Peyer's patch (tissue), 4 donors: ENCODE results near the gene SH3TC2. TPM values are rescaled to one million over a fixed set of nuclear protein-coding genes. Genes with fewer than 3 reads are reported as not detected.

ENCODE experiments used
- DNase-seq, 3 donors: peaks; one replicate each; pipeline ENCODE4 v3.0.0-alpha.2; 2017 to 2019
- H3K27ac ChIP-seq, 4 donors: fragments of 200-600 bp; sonication (generic); one replicate each; pipeline ENCODE4 v1.5.1; 2016 to 2019
- H3K27me3 ChIP-seq, 2 donors: fragments of 200-600 bp; sonication (generic); one replicate each; pipeline ENCODE4 v1.5.1; 2019
- H3K36me3 ChIP-seq, 3 donors: fragments of 200-600 bp; sonication (generic); one replicate each; pipeline ENCODE4 v1.5.1; 2016 to 2019
- H3K4me1 ChIP-seq, 4 donors: fragments of 200-600 bp; sonication (generic); one replicate each; pipeline ENCODE4 v1.5.1; 2016 to 2019
- H3K4me3 ChIP-seq, 4 donors: fragments of 200-600 bp; sonication (generic); 1 replicate in 3 of 4; 2 replicates in 1 of 4; pipeline ENCODE4 v1.5.1; 2016 to 2019; ENCODE audit warnings: mild to moderate bottlenecking in 1 of 4
- H3K9me3 ChIP-seq, 4 donors: fragments of 200-600 bp; sonication (generic); one replicate each; pipeline ENCODE4 v1.5.1; 2016 to 2019; ENCODE audit warnings: mild to moderate bottlenecking in 1 of 4
- POLR2A ChIP-seq, 2 donors: fragments of 450-650 bp; IDR thresholded peaks; one replicate each; pipeline ENCODE4 v1.5.1; 2017; ENCODE audit warnings: antibody characterized with exemption in 2 of 2, mild to moderate bottlenecking in 2 of 2, moderate library complexity in 2 of 2
- total RNA-seq, 4 donors: library from RNA; depleted of rRNA; stranded (reverse); fragments of >200 nt; gene quantifications; one replicate each; pipeline ENCODE4 v1.1.0, GENCODE V29; 2016
- TF ChIP-seq, protein P1 (sequence below), 6 experiments: fragments of 450-650 bp in 4 of 6; fragments of 200-600 bp in 2 of 6; sonication (generic) in 1 of 6; IDR thresholded peaks; one replicate each; pipeline ENCODE4 v1.5.1; 2017 to 2019; ENCODE audit warnings: antibody characterized with exemption in 6 of 6, mild to moderate bottlenecking in 3 of 6, moderate library complexity in 1 of 6

Gene SH3TC2
- total RNA-seq, 4 donors from 2014 or later = 0.57 to 1.3 (median 0.76) TPM

DNA sequence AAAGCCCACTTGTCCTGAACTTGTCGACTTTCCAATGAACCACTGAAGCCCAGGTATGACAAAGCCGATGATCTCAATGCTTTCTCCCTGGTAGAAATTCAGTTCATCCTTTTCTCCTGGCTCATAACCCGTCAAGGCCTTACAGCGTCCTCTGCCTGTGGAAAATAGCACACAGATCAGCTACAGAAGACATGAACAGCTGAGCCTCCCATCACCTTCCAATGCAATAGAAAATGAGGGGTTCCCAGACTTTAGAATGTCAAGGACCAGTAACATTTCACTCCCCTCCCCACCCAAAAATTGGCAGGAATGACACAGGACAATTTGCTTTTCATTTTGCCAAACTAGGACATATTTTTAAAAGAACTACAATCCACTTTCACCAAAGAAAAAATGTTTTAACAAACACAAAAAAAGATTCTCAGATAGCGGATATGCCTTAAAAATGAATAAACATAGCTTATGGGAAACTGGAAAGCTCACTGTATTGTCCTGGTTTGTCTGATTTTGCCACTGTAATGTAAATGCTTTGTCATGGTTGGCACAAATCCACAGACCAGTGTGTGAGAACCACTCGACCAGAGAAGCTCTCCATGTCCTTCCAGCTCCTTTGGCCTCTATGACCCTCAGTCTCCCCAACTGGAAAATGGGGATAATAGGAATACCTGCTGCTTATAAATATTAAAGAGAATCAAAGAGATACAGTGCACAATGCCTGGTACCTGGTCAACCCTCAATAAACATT, 24.4 kb downstream of the SH3TC2 start:
- Histone ChIP-seq H3K4me3 (no peak overlapping the region), H3K36me3 (no peaks in the 10 kb centered on the region), H3K4me1 (no peaks in the 10 kb centered on the region), H3K27ac (no peak overlapping the region), H3K27me3 (no peaks in the 10 kb centered on the region), H3K9me3 (no peaks in the 10 kb centered on the region)
- DNase-seq = no peak
- TF ChIP-seq POLR2A (IDR thresholded peaks at IDR 0.05) = no peak
- TF ChIP-seq, protein P1, sequence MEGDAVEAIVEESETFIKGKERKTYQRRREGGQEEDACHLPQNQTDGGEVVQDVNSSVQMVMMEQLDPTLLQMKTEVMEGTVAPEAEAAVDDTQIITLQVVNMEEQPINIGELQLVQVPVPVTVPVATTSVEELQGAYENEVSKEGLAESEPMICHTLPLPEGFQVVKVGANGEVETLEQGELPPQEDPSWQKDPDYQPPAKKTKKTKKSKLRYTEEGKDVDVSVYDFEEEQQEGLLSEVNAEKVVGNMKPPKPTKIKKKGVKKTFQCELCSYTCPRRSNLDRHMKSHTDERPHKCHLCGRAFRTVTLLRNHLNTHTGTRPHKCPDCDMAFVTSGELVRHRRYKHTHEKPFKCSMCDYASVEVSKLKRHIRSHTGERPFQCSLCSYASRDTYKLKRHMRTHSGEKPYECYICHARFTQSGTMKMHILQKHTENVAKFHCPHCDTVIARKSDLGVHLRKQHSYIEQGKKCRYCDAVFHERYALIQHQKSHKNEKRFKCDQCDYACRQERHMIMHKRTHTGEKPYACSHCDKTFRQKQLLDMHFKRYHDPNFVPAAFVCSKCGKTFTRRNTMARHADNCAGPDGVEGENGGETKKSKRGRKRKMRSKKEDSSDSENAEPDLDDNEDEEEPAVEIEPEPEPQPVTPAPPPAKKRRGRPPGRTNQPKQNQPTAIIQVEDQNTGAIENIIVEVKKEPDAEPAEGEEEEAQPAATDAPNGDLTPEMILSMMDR (IDR thresholded peaks at IDR 0.05) = no peak

DNA sequence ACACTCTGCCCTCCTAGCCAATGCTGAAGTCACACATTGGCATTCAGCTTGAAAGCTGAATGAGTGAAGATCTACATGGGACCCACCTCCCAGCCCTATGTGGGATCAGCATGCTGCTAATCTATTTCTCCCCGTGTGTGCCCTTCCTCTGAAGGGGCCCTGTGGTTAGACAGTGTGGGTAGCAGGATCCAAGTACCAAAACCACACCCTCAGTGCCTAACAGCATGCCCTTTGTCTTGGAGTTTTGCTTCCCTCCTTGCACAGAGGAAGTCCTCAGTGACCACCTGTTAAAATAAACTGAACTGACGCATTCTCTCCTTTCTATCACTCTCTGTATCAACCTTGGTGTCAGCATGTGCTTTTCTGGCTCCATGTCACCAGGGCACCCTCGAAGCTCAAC, 25.0 kb downstream of the SH3TC2 start:
- Histone ChIP-seq H3K27me3 (no peaks in the 10 kb centered on the region), H3K4me1 (no peaks in the 10 kb centered on the region), H3K36me3 (no peaks in the 10 kb centered on the region), H3K27ac (peak overlapping the region in 1 of 4 donors; percentile 12), H3K4me3 (no peak overlapping the region), H3K9me3 (no peaks in the 10 kb centered on the region)
- no peak for DNase-seq
- no peak for TF ChIP-seq POLR2A (IDR thresholded peaks at IDR 0.05)
- TF ChIP-seq, protein P1 (IDR thresholded peaks at IDR 0.05) = no peak

DNA sequence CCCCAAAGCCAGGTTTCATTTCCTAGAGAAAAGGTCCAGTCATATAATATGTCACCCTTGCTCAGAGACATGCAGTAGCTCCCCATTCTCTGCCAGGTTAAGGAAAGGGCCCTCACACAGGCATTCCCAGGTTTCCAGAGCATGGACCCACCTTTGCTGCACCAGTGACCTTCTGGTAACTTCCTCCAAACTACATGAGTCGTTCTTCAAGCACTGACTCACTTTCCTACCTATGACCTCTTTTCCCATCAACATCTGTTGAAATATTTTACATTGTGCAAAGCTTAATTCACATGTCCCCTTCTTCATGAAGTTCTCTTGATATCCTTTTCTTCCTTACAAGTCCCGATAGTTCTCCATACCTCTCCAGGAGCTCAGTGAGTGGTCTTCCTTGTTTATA, 25.9 kb downstream of the SH3TC2 start:
- H3K9me3 ChIP-seq = no peaks in the 10 kb centered on the region
- H3K27me3 ChIP-seq = no peaks in the 10 kb centered on the region
- no peak for DNase-seq
- no peaks in the 10 kb centered on the region for H3K4me1 ChIP-seq
- no peak overlapping the region for H3K27ac ChIP-seq
- H3K4me3 ChIP-seq = no peak overlapping the region
- no peaks in the 10 kb centered on the region for H3K36me3 ChIP-seq
- no peak for TF ChIP-seq POLR2A (IDR thresholded peaks at IDR 0.05)
- TF ChIP-seq, protein P1 (IDR thresholded peaks at IDR 0.05) = no peak

DNA sequence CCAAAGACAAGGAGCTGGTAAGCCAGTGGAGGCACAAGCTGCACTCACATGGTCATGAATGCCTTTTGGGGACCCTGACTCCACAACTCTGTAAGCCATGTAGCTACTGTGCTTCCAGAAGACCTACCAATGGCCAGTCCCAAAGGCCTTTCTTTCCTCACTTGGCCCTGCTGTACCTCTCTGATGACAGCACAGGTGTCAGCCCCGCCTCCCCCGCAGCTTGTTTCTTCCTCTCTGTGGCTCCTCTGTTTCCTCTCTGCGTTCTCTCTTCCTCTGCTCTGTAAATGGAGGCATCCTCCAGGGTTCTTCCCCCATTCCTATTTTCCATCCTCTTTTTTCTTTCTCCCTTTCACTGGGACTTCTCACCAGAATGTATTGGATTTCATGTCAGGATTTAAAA, 26.7 kb downstream of the SH3TC2 start:
- H3K4me3 ChIP-seq = no peak overlapping the region
- H3K36me3 ChIP-seq = no peaks in the 10 kb centered on the region
- H3K4me1 ChIP-seq = no peaks in the 10 kb centered on the region
- H3K27ac ChIP-seq = no peak overlapping the region
- peak in 1 of 3 donors; percentile 68 for DNase-seq
- no peaks in the 10 kb centered on the region for H3K27me3 ChIP-seq
- no peak for TF ChIP-seq POLR2A (IDR thresholded peaks at IDR 0.05)
- TF ChIP-seq, protein P1 (IDR thresholded peaks at IDR 0.05) = no peak
- H3K9me3 ChIP-seq = no peaks in the 10 kb centered on the region

DNA sequence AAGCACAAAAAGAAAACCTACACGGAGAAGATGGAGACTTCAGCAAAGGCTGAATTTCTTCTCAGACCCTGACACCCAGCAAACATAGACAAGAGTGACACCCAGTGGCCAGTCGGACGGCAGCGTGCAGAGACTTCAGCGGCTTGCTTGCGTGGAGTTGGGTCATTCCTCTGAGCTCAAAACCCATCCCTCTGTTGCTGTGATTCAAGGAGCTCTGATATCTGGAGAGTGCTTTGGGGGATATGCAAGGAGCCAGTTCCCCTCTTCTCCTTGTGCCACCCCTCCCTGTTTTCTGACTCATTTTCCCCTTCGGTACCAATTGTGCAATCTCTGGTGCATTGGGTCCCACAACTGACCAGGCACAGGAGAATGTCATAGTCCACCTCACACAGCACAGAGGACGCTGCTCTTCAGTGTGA, 27.5 kb downstream of the SH3TC2 start:
- H3K27me3 ChIP-seq = no peaks in the 10 kb centered on the region
- H3K4me3 ChIP-seq = no peak overlapping the region
- H3K36me3 ChIP-seq = no peaks in the 10 kb centered on the region
- no peaks in the 10 kb centered on the region for H3K4me1 ChIP-seq
- no peaks in the 10 kb centered on the region for H3K9me3 ChIP-seq
- TF ChIP-seq, protein P1 (IDR thresholded peaks at IDR 0.05) = peak; percentile 13 to 78 (median 75)
- no peak for TF ChIP-seq POLR2A (IDR thresholded peaks at IDR 0.05)
- no peak overlapping the region for H3K27ac ChIP-seq
- peak; percentile 52 to 87 (median 72) for DNase-seq
